ENCODE measurements around the gene ALK.

Gene ALK

DNA sequence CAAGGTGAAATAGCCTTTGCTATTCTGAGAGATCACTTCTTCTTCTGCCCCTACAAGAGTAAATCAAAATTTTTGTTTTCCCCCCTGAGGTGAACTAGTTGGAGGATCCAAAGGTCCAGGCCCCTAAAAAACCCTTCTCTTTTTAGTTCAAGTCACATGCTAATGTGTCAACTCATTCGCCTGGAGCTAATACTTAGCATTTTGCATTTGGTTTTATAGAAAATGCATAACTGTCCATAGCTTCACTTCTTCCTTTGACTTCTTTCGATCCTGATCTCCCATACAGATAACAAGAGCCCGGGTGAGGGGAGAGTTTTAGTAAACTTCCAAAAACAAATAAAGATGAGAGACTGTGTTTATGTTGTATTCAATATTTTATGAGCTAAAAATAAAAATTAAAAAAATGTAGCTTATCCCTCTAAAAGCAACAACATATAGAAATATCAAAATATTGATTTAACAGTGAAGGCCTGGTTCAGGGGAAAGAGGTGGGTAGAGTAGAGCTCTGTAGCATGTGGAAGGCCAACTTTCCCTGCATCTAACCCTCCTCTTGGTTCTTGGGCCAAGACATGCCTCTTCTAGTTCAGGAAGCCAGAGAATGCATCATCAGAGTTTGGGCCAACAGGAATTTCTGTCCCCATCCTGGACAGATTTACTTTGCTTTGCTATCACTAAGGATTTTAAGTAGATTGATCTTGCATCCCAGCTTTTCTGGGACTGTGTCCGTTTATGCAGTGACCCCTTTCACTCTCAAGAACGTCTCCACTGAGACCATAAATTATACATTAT lies 333.8 kb downstream of the ALK start:
- Histone ChIP-seq H3K36me3 (ENCODE audit: control insufficient read depth in 1 of 2, insufficient read depth in 2 of 2, low read length in 2 of 2) (no peaks in the 10 kb centered on the region), H3K27me3 (ENCODE audit: low read depth, low read length) (no peaks in the 10 kb centered on the region), H3K27ac (ENCODE audit: low read length) (no peak overlapping the region), H3K9me3 (ENCODE audit: control insufficient read depth in 1 of 2, low read length in 2 of 2) (no peaks in the 10 kb centered on the region), H3K4me3 (ENCODE audit: low read depth in 1 of 2, low read length in 2 of 2) (no peak overlapping the region), H3K4me1 (ENCODE audit: control insufficient read depth in 1 of 2, insufficient read depth in 2 of 2, low read length in 2 of 2) (no peaks in the 10 kb centered on the region)

DNA sequence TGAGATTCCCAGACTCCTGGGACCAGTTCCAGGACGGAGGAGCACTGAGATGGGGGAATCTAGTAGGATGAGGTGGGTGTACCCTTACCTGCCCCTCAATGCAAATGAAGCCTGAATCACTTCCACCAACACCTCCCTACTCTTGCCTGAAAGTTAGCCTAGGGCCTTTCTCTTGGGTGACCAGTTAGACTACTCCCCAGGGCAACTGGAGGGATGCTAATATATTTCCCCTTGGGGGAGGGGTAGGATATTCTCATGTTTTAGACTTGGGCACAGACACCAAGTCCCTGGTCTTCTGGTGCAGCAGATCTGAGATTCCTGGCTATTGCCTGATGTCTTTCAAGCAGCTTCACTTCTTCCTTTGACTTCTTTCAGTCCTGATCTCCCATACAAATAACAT lies 334.5 kb downstream of the ALK start:
- no peak overlapping the region for H3K27ac ChIP-seq (ENCODE audit: low read length)

DNA sequence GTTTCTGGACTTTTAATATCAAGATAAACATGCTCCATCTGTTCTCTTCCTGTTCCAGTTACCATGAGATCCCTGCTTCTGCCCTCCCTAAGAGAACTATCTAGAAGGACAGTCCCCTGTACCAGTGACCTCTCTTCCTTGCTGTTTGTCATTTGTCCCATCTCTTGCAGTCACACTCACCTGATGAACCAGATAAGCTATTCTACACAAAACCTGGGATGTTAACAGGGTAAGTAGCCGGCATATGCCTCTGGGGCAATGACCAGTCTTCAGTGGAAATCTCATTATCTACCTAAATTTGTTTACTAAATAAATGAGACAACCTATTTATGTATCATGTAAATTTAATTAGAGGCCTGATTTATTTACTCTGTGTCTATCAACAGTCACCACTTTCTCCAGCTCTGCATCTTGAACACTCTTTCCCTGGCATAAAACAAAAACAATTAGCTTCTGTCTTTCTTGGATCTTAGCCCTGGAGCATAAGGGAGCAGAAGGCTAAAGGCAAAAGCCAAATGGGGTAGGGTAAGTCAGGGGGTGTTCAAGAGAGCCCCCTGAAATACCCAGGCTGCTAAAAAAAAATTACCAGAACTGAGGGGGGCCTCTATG lies 337.7 kb downstream of the ALK start:
- H3K27me3 ChIP-seq (ENCODE audit: low read depth, low read length), result no peaks in the 10 kb centered on the region
- no peaks in the 10 kb centered on the region for H3K36me3 ChIP-seq (ENCODE audit: control insufficient read depth in 1 of 2, insufficient read depth in 2 of 2, low read length in 2 of 2)
- no peaks in the 10 kb centered on the region for H3K9me3 ChIP-seq (ENCODE audit: control insufficient read depth in 1 of 2, low read length in 2 of 2)
- H3K4me3 ChIP-seq (ENCODE audit: low read depth in 1 of 2, low read length in 2 of 2), result no peak overlapping the region
- H3K4me1 ChIP-seq (ENCODE audit: control insufficient read depth in 1 of 2, insufficient read depth in 2 of 2, low read length in 2 of 2), result no peaks in the 10 kb centered on the region
- no peak overlapping the region for H3K27ac ChIP-seq (ENCODE audit: low read length)

More for the DNA sequence above, 334.5 kb downstream of the ALK start:
- no peaks in the 10 kb centered on the region for H3K36me3 ChIP-seq (ENCODE audit: control insufficient read depth in 1 of 2, insufficient read depth in 2 of 2, low read length in 2 of 2)
- no peaks in the 10 kb centered on the region for H3K27me3 ChIP-seq (ENCODE audit: low read depth, low read length)
- no peak overlapping the region for H3K4me3 ChIP-seq (ENCODE audit: low read depth in 1 of 2, low read length in 2 of 2)
- no peaks in the 10 kb centered on the region for H3K9me3 ChIP-seq (ENCODE audit: control insufficient read depth in 1 of 2, low read length in 2 of 2)
- H3K4me1 ChIP-seq (ENCODE audit: control insufficient read depth in 1 of 2, insufficient read depth in 2 of 2, low read length in 2 of 2), result no peaks in the 10 kb centered on the region

GRCh38 chr2:29583104-29583503 lies 338.3 kb downstream of the ALK start:
- Histone ChIP-seq H3K4me1 (ENCODE audit: control insufficient read depth in 1 of 2, insufficient read depth in 2 of 2, low read length in 2 of 2) (no peaks in the 10 kb centered on the region), H3K4me3 (ENCODE audit: low read depth in 1 of 2, low read length in 2 of 2) (no peak overlapping the region), H3K27me3 (ENCODE audit: low read depth, low read length) (no peaks in the 10 kb centered on the region), H3K9me3 (ENCODE audit: control insufficient read depth in 1 of 2, low read length in 2 of 2) (no peaks in the 10 kb centered on the region), H3K36me3 (ENCODE audit: control insufficient read depth in 1 of 2, insufficient read depth in 2 of 2, low read length in 2 of 2) (no peaks in the 10 kb centered on the region), H3K27ac (ENCODE audit: low read length) (no peak overlapping the region)

GRCh38 chr2:29582062-29582461 lies 339.3 kb downstream of the ALK start:
- Histone ChIP-seq H3K36me3 (ENCODE audit: control insufficient read depth in 1 of 2, insufficient read depth in 2 of 2, low read length in 2 of 2) (no peaks in the 10 kb centered on the region), H3K4me3 (ENCODE audit: low read depth in 1 of 2, low read length in 2 of 2) (no peak overlapping the region), H3K27ac (ENCODE audit: low read length) (no peak overlapping the region), H3K4me1 (ENCODE audit: control insufficient read depth in 1 of 2, insufficient read depth in 2 of 2, low read length in 2 of 2) (no peaks in the 10 kb centered on the region), H3K27me3 (ENCODE audit: low read depth, low read length) (no peaks in the 10 kb centered on the region), H3K9me3 (ENCODE audit: control insufficient read depth in 1 of 2, low read length in 2 of 2) (no peaks in the 10 kb centered on the region)

- no peaks in the 10 kb centered on the region for H3K27me3 ChIP-seq (ENCODE audit: low read depth, low read length)
- H3K27ac ChIP-seq (ENCODE audit: low read length), result no peak overlapping the region
- H3K4me3 ChIP-seq (ENCODE audit: low read depth in 1 of 2, low read length in 2 of 2), result no peak overlapping the region
- no peaks in the 10 kb centered on the region for H3K9me3 ChIP-seq (ENCODE audit: control insufficient read depth in 1 of 2, low read length in 2 of 2)
- H3K36me3 ChIP-seq (ENCODE audit: control insufficient read depth in 1 of 2, insufficient read depth in 2 of 2, low read length in 2 of 2), result no peaks in the 10 kb centered on the region
- H3K4me1 ChIP-seq (ENCODE audit: control insufficient read depth in 1 of 2, insufficient read depth in 2 of 2, low read length in 2 of 2), result no peaks in the 10 kb centered on the region
Measured at GRCh38 chr2:29580223-29580622, 341.2 kb downstream of the ALK start.

- H3K36me3 ChIP-seq (ENCODE audit: control insufficient read depth in 1 of 2, insufficient read depth in 2 of 2, low read length in 2 of 2), result no peaks in the 10 kb centered on the region
- no peak overlapping the region for H3K27ac ChIP-seq (ENCODE audit: low read length)
- H3K4me3 ChIP-seq (ENCODE audit: low read depth in 1 of 2, low read length in 2 of 2), result no peak overlapping the region
- H3K27me3 ChIP-seq (ENCODE audit: low read depth, low read length), result no peaks in the 10 kb centered on the region
- H3K9me3 ChIP-seq (ENCODE audit: control insufficient read depth in 1 of 2, low read length in 2 of 2), result no peaks in the 10 kb centered on the region
- no peaks in the 10 kb centered on the region for H3K4me1 ChIP-seq (ENCODE audit: control insufficient read depth in 1 of 2, insufficient read depth in 2 of 2, low read length in 2 of 2)
Measured at GRCh38 chr2:29579495-29580169, 341.8 kb downstream of the ALK start.

- H3K27me3 ChIP-seq (ENCODE audit: low read depth, low read length), result no peaks in the 10 kb centered on the region
- H3K27ac ChIP-seq (ENCODE audit: low read length), result no peak overlapping the region
- no peaks in the 10 kb centered on the region for H3K36me3 ChIP-seq (ENCODE audit: control insufficient read depth in 1 of 2, insufficient read depth in 2 of 2, low read length in 2 of 2)
- no peak overlapping the region for H3K4me3 ChIP-seq (ENCODE audit: low read depth in 1 of 2, low read length in 2 of 2)
- no peaks in the 10 kb centered on the region for H3K4me1 ChIP-seq (ENCODE audit: control insufficient read depth in 1 of 2, insufficient read depth in 2 of 2, low read length in 2 of 2)
- no peaks in the 10 kb centered on the region for H3K9me3 ChIP-seq (ENCODE audit: control insufficient read depth in 1 of 2, low read length in 2 of 2)
Measured at GRCh38 chr2:29578084-29578598, 343.2 kb downstream of the ALK start.

GRCh38 chr2:29576231-29576630 lies 345.2 kb downstream of the ALK start:
- Histone ChIP-seq H3K27ac (ENCODE audit: low read length) (no peak overlapping the region), H3K27me3 (ENCODE audit: low read depth, low read length) (no peaks in the 10 kb centered on the region), H3K9me3 (ENCODE audit: control insufficient read depth in 1 of 2, low read length in 2 of 2) (no peaks in the 10 kb centered on the region)

GRCh38 chr2:29575370-29575890 lies 346.0 kb downstream of the ALK start:
- no peaks in the 10 kb centered on the region for H3K27me3 ChIP-seq (ENCODE audit: low read depth, low read length)
- no peak overlapping the region for H3K4me3 ChIP-seq (ENCODE audit: low read depth in 1 of 2, low read length in 2 of 2)
- no peaks in the 10 kb centered on the region for H3K4me1 ChIP-seq (ENCODE audit: control insufficient read depth in 1 of 2, insufficient read depth in 2 of 2, low read length in 2 of 2)
- H3K36me3 ChIP-seq (ENCODE audit: control insufficient read depth in 1 of 2, insufficient read depth in 2 of 2, low read length in 2 of 2), result no peaks in the 10 kb centered on the region
- H3K9me3 ChIP-seq (ENCODE audit: control insufficient read depth in 1 of 2, low read length in 2 of 2), result no peaks in the 10 kb centered on the region
- H3K27ac ChIP-seq (ENCODE audit: low read length), result no peak overlapping the region

More at GRCh38 chr2:29576231-29576630, 345.2 kb downstream of the ALK start:
- Histone ChIP-seq H3K4me3 (ENCODE audit: low read depth in 1 of 2, low read length in 2 of 2) (no peak overlapping the region), H3K36me3 (ENCODE audit: control insufficient read depth in 1 of 2, insufficient read depth in 2 of 2, low read length in 2 of 2) (no peaks in the 10 kb centered on the region), H3K4me1 (ENCODE audit: control insufficient read depth in 1 of 2, insufficient read depth in 2 of 2, low read length in 2 of 2) (no peaks in the 10 kb centered on the region)

DNA sequence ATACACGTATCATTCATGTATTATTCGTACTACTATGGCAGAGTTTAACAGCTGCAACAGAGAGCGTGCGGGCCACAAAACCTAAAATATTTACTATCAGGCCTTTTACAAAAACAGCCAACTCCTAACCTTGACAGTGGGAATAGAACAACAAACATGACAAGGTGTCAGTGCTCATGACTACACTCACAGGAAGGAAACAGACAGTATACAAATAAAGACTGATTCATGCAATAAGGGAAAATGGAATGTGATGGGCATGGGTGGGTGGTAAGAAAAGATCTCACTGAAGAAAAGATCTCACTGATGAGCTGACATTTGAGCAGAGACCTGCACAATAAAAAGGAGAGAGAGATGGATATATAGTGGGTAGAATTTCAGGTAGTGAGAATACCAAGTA lies 347.8 kb downstream of the ALK start:
- no peaks in the 10 kb centered on the region for H3K9me3 ChIP-seq (ENCODE audit: control insufficient read depth in 1 of 2, low read length in 2 of 2)
- H3K4me3 ChIP-seq (ENCODE audit: low read depth in 1 of 2, low read length in 2 of 2), result no peak overlapping the region
- H3K27ac ChIP-seq (ENCODE audit: low read length), result no peak overlapping the region
- H3K4me1 ChIP-seq (ENCODE audit: control insufficient read depth in 1 of 2, insufficient read depth in 2 of 2, low read length in 2 of 2), result no peaks in the 10 kb centered on the region
- H3K27me3 ChIP-seq (ENCODE audit: low read depth, low read length), result no peaks in the 10 kb centered on the region
- H3K36me3 ChIP-seq (ENCODE audit: control insufficient read depth in 1 of 2, insufficient read depth in 2 of 2, low read length in 2 of 2), result no peaks in the 10 kb centered on the region
